Measurements from ENCODE around the gene NAB1.

The NAB1 gene

DNA sequence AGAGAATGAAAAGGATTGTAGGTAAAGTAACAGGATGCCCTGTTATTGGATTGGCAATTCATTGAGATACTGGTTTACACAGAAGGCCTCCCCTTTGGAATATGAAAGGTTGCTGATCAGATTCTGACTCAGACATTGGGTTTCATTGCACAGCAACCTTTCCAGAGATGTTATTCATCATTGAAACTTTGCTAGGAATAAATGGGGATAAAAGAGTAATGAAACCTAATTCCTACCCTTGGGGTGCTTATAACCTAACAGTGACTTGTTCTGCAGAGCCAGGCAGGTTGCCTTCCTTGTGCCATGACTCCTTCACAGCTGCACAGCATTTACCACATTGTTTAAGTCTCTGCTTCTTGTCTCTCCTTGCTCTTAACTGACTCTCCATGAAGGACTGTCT lies 5.0 kb downstream of the NAB1 start:
- Mint-ChIP-seq H3K4me3 (no peak overlapping the region), H3K9me3 (no peaks in the 10 kb centered on the region)
- TF ChIP-seq, protein P1, sequence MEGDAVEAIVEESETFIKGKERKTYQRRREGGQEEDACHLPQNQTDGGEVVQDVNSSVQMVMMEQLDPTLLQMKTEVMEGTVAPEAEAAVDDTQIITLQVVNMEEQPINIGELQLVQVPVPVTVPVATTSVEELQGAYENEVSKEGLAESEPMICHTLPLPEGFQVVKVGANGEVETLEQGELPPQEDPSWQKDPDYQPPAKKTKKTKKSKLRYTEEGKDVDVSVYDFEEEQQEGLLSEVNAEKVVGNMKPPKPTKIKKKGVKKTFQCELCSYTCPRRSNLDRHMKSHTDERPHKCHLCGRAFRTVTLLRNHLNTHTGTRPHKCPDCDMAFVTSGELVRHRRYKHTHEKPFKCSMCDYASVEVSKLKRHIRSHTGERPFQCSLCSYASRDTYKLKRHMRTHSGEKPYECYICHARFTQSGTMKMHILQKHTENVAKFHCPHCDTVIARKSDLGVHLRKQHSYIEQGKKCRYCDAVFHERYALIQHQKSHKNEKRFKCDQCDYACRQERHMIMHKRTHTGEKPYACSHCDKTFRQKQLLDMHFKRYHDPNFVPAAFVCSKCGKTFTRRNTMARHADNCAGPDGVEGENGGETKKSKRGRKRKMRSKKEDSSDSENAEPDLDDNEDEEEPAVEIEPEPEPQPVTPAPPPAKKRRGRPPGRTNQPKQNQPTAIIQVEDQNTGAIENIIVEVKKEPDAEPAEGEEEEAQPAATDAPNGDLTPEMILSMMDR (IDR thresholded peaks at IDR 0.05; ENCODE audit: unreplicated experiment in 3 of 3): no peak

GRCh38 chr2:190655113-190655512 lies 6.2 kb downstream of the NAB1 start:
- Mint-ChIP-seq H3K36me3 (ENCODE audit: low read depth) (peaks cover 9% of the 10 kb centered on the region), H3K4me3 (peak overlapping the region in 1 of 3 experiments; percentile 31), H3K27me3 (ENCODE audit: low read depth) (no peaks in the 10 kb centered on the region), H3K9me3 (no peaks in the 10 kb centered on the region), H3K4me1 (peaks cover 21% of the 10 kb centered on the region), H3K27ac (peak overlapping the region in 1 of 3 experiments; percentile 80)
- TF ChIP-seq, protein P1 (IDR thresholded peaks at IDR 0.05; ENCODE audit: unreplicated experiment in 3 of 3): no peak

More for the DNA sequence above, 5.0 kb downstream of the NAB1 start:
- peaks cover 26% of the 10 kb centered on the region for H3K4me1 Mint-ChIP-seq
- peaks cover 1% of the 10 kb centered on the region for H3K36me3 Mint-ChIP-seq (ENCODE audit: low read depth)
- no peaks in the 10 kb centered on the region for H3K27me3 Mint-ChIP-seq (ENCODE audit: low read depth)
- no peak overlapping the region for H3K27ac Mint-ChIP-seq

DNA sequence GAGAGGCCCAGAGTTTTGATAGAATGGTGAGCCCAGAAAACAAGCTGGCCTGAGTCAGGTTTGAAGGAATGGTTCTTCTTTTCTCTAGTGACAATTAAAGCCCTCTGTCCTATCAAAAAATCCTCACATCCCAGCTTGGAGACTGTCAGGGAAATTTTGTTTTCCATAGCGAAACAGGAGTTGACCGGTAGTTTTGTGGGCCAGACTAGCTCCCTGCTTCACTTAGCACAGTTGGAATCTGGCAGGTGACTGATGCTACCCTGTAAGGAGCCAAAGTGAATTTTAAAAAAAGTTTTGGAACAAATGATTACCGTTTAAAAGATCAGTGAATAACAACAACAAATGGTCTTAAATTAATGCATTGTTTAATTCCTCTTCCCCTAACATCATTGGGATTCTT lies 6.7 kb downstream of the NAB1 start:
- peaks cover 11% of the 10 kb centered on the region for H3K36me3 Mint-ChIP-seq (ENCODE audit: low read depth)
- peak overlapping the region in 2 of 3 experiments; percentile 64 to 80 for H3K27ac Mint-ChIP-seq
- peaks cover 17% of the 10 kb centered on the region for H3K4me1 Mint-ChIP-seq
- H3K9me3 Mint-ChIP-seq: no peaks in the 10 kb centered on the region
- H3K4me3 Mint-ChIP-seq: peak overlapping the region in 2 of 3 experiments; percentile 27 to 52
- H3K27me3 Mint-ChIP-seq (ENCODE audit: low read depth): no peaks in the 10 kb centered on the region
- TF ChIP-seq, protein P1 (IDR thresholded peaks at IDR 0.05; ENCODE audit: unreplicated experiment in 3 of 3): no peak

DNA sequence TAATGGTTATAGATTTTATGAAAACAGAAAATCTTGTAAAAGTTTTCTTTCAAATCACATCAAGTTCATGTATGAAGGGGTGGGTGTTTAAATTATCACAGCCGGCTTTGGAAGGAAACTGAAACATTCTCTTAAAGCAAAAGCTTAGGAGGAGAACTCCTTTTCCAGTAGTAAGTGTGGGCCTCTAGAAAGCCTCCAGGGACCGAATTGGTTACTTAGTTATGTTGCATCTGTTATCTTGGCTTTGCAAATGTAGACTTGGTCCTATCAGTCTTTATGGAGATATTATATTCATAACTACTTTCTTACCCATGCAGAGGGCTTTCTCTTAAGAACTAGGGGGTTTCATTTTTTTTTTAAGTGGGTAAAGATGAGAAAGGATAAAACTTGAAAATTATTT lies 7.4 kb downstream of the NAB1 start:
- Mint-ChIP-seq H3K9me3 (no peaks in the 10 kb centered on the region), H3K4me3 (peak overlapping the region in 2 of 3 experiments; percentile 3 to 52), H3K4me1 (peaks cover 13% of the 10 kb centered on the region), H3K27ac (peak overlapping the region in 2 of 3 experiments; percentile 64 to 80), H3K36me3 (ENCODE audit: low read depth) (peaks cover 13% of the 10 kb centered on the region), H3K27me3 (ENCODE audit: low read depth) (no peaks in the 10 kb centered on the region)
- TF ChIP-seq, protein P1 (IDR thresholded peaks at IDR 0.05; ENCODE audit: unreplicated experiment in 3 of 3): no peak

DNA sequence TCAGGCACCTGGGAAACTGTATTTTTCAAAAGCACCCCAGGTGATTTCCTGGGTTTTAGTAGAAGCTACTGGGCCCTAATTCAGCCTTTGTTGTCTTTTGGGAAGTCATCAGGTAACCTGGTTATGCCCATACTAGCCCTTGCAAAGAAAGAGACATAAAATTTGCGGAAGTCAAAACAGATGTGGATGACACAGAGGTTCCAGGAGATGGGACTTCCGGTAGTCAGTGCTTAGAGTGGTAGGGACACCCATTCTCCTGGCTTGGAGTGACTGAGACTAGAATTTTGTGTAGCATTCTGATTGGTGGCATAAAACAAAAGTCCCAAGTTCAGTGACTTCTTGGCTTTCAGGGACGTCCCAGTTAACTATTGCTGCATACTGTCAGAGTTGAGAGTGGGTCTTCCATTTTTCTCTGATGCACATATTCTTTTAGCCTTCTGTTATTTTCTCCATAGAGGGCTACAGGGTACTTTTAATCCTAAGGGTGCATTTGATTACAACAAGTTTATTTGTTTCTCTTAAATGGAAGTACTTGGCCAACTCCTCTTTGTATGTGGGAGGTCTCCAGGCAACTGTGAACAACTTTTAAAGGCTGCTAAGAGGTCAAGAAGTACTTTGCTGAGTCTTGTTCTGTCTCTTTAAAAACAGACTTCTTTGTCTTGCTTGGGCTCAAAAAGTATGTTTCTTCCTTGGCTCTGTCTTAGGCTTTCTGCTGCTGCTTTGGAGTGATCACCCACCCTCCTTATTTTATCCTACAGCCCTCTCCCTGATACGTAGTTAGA lies 8.8 kb downstream of the NAB1 start:
- H3K4me1 Mint-ChIP-seq: peaks cover 17% of the 10 kb centered on the region
- peak overlapping the region in 1 of 3 experiments; percentile 30 for H3K4me3 Mint-ChIP-seq
- TF ChIP-seq, protein P1 (IDR thresholded peaks at IDR 0.05; ENCODE audit: unreplicated experiment in 3 of 3): no peak
- H3K27ac Mint-ChIP-seq: peak overlapping the region; percentile 1 to 54 (median 50)
- H3K27me3 Mint-ChIP-seq (ENCODE audit: low read depth): no peaks in the 10 kb centered on the region
- peaks cover 3% of the 10 kb centered on the region for H3K9me3 Mint-ChIP-seq
- H3K36me3 Mint-ChIP-seq (ENCODE audit: low read depth): peaks cover 23% of the 10 kb centered on the region

DNA sequence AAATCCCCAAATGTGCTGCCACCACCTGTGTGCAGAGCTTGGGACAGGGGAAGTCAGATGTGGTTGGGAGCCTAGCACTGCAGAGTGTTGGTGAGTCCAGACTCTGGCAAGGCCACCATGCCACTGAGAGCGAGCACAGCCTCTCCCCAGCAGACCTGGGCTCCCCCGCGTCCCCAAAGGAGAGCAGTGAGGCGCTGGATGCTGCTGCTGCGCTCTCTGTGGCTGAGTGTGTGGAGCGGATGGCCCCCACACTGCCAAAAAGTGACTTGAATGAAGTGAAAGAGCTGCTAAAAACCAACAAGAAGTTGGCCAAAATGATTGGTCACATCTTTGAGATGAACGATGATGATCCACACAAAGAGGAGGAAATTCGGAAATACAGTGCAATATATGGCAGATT lies 10.7 kb downstream of the NAB1 start:
- Mint-ChIP-seq H3K27ac (no peak overlapping the region), H3K36me3 (ENCODE audit: low read depth) (peaks cover 40% of the 10 kb centered on the region), H3K4me3 (no peak overlapping the region), H3K4me1 (peaks cover 17% of the 10 kb centered on the region), H3K9me3 (peaks cover 4% of the 10 kb centered on the region), H3K27me3 (ENCODE audit: low read depth) (no peaks in the 10 kb centered on the region)
- TF ChIP-seq, protein P1 (IDR thresholded peaks at IDR 0.05; ENCODE audit: unreplicated experiment in 3 of 3): no peak
